SK-N-MC (cell line): ENCODE measurements around the gene DYNLT2.

ENCODE experiments used
- EZH2 ChIP-seq: fragments of 200-600 bp; sonication (generic); IDR thresholded peaks from one replicate; pipeline ENCODE4 v1.6.1; 2017; ENCODE audit warnings: antibody characterized with exemption
- FOXP2 ChIP-seq: optimal IDR thresholded peaks from 2 replicates; pipeline ENCODE3; 2011; ENCODE audit warnings: mild to moderate bottlenecking, moderate library complexity; ENCODE audit not compliant: insufficient read depth; ENCODE audit errors: extremely low read length, control extremely low read depth
- POLR2AphosphoS5 ChIP-seq: IDR thresholded peaks from 2 replicates; pipeline ENCODE4 v1.6.1; 2012; ENCODE audit warnings: mild to moderate bottlenecking, low read depth, low read length, borderline replicate concordance

- TF ChIP-seq POLR2AphosphoS5 (no peak), EZH2 (no peak), FOXP2 (no peak)
These were observed 60.1 kb downstream of the DYNLT2 start for GRCh38 chr6:169691260-169691659.
